ENCODE data around the gene SLC39A7. TPM values are rescaled to one million over a fixed set of nuclear protein-coding genes. Genes with fewer than 3 reads are reported as not detected.

The SLC39A7 gene
- total and polyA plus RNA-seq, 2 of the 13 experiments (the other 11 are each of a cell fraction or from before 2014, with no cell fraction given), result 142 to 229 TPM

GRCh38 chr6:33161354-33162331 lies 39.0 kb upstream of the SLC39A7 start (continued):
- TF ChIP-seq TRIM24 (CRISPR knock-in tag; IDR thresholded peaks at IDR 0.05), result no peak
- peak; percentile 51; the same call in 1 of the 2 replicates for TF ChIP-seq PITX1 (CRISPR knock-in tag; IDR thresholded peaks at IDR 0.05)
- TF ChIP-seq HNRNPLL (IDR thresholded peaks at IDR 0.05; ENCODE audit: low read depth, low read length, poor library complexity, severe bottlenecking), result peak; percentile 68
- peak; percentile 41 for TF ChIP-seq SKI (IDR thresholded peaks at IDR 0.05; ENCODE audit: partially characterized antibody)
- TF ChIP-seq CHCHD3 (CRISPR knock-in tag; IDR thresholded peaks at IDR 0.05), result peak; percentile 28; the same call in 1 of the 2 replicates
- TF ChIP-seq ZNF468 (CRISPR knock-in tag; IDR thresholded peaks at IDR 0.05), result no peak
- TF ChIP-seq ZNF746 (CRISPR knock-in tag; IDR thresholded peaks at IDR 0.05), result no peak
- no peak for TF ChIP-seq AHDC1 (CRISPR knock-in tag; IDR thresholded peaks at IDR 0.05; ENCODE audit: borderline replicate concordance)
- TF ChIP-seq ZFP91 (CRISPR knock-in tag; IDR thresholded peaks at IDR 0.05; ENCODE audit: borderline replicate concordance), result peak; percentile 84; the same call in 1 of the 2 replicates
- no peak for TF ChIP-seq ZNF781 (CRISPR knock-in tag; IDR thresholded peaks at IDR 0.05; ENCODE audit: borderline replicate concordance, not compliant biosample characterization)
- TF ChIP-seq GPN1 (CRISPR knock-in tag; IDR thresholded peaks at IDR 0.05; ENCODE audit: borderline replicate concordance), result peak; percentile 21; the same call in 1 of the 2 replicates
- TF ChIP-seq ZNF251 (CRISPR knock-in tag; IDR thresholded peaks at IDR 0.05), result no peak
- no peak; the same call in 1 of the 2 replicates for TF ChIP-seq ARHGAP35 (CRISPR knock-in tag; IDR thresholded peaks at IDR 0.05; ENCODE audit: borderline replicate concordance)
- no peak for TF ChIP-seq FIP1L1 (IDR thresholded peaks at IDR 0.05; ENCODE audit: borderline replicate concordance, insufficient read depth, low read depth, low read length)
- 0 out of 2 replicates have a peak, but pooled peaks have one; percentile 86 for TF ChIP-seq ZNF790 (CRISPR knock-in tag; IDR thresholded peaks at IDR 0.05; ENCODE audit: borderline replicate concordance)
- TF ChIP-seq NFKBIZ (CRISPR knock-in tag; IDR thresholded peaks at IDR 0.05), result no peak
- TF ChIP-seq TP53 (CRISPR knock-in tag; conservative IDR thresholded peaks at IDR 0.05), result no peak
- no peak for TF ChIP-seq LRRFIP1 (CRISPR knock-in tag; conservative IDR thresholded peaks at IDR 0.05)
